ENCODE measurements around the gene TMED4. TPM values are rescaled to one million over a fixed set of nuclear protein-coding genes. Genes with fewer than 3 reads are reported as not detected.

TMED4 gene
- total RNA-seq, 1 experiment from 2014 or later: 67.3 TPM

- Histone ChIP-seq H3K36me3 (ENCODE audit: control insufficient read depth in 1 of 2, insufficient read depth in 2 of 2, low read length in 2 of 2) (no peaks in the 10 kb centered on the region; a peak in 1 of 4 replicates), H3K4me2 (ENCODE audit: low read length) (no peak overlapping the region), H3K9me2 (ENCODE audit: insufficient read depth) (no peaks in the 10 kb centered on the region), H3K27me3 (ENCODE audit: insufficient read depth, low read length) (no peaks in the 10 kb centered on the region), H3K79me2 (ENCODE audit: insufficient read depth, low read length) (peaks cover 94% of the 10 kb centered on the region), H3K27ac (ENCODE audit: low read depth, low read length) (no peak overlapping the region), H4K20me1 (ENCODE audit: insufficient read depth) (no peaks in the 10 kb centered on the region), H3K4me3 (replicated peaks in 1 of 2; ENCODE audit: low read depth in 1 of 2, low read length in 2 of 2) (no peak overlapping the region), H3K4me1 (ENCODE audit: control insufficient read depth in 1 of 2, insufficient read depth in 2 of 2, low read length in 2 of 2) (peaks cover 20 to 63% of the 10 kb centered on the region in 2 experiments), H3K9me3 (ENCODE audit: control insufficient read depth in 1 of 2, insufficient read depth in 1 of 2, low read depth in 1 of 2, low read length in 2 of 2) (no peaks in the 10 kb centered on the region), H3K9ac (ENCODE audit: low read length) (no peak overlapping the region), H2AFZ (ENCODE audit: low read depth, low read length, poor library complexity, severe bottlenecking) (no peak overlapping the region)
- intact Hi-C loops (cut with micrococcal nuclease): no loop called here
- ChIA-PET RAD21 (ENCODE audit: low non-redundant PET in 1 of 2, low total read pairs in 2 of 2, uncharacterized antibody in 2 of 2, unreplicated experiment in 2 of 2) (no interaction called here), POLR2A (interaction anchor here (1.9 kb wide), 1 partner anchor 10 kb away, joined by 7 read pairs; the partner anchor contains the start of gene OGDH), CTCF (no interaction called here)
- no TSS peak for BruUV-seq (replicated peaks)
- DNase-seq (ENCODE audit: low read depth, low spot score) (no peak), ATAC-seq (no peak)
- TF ChIP-seq CBX3 (IDR thresholded peaks at IDR 0.05; ENCODE audit: low read depth) (no peak), RAD21 (IDR thresholded peaks at IDR 0.05; ENCODE audit: low read depth) (no peak)
Observed at GRCh38 chr7:44616545-44616944, 34.5 kb upstream of the TMED4 start.

- no peaks in the 10 kb centered on the region; a peak in 1 of 4 replicates for H3K36me3 ChIP-seq (ENCODE audit: control insufficient read depth in 1 of 2, insufficient read depth in 2 of 2, low read length in 2 of 2)
- H2AFZ ChIP-seq (ENCODE audit: low read depth, low read length, poor library complexity, severe bottlenecking): no peak overlapping the region
- no peaks in the 10 kb centered on the region for H3K27me3 ChIP-seq (ENCODE audit: insufficient read depth, low read length)
- CTCF ChIA-PET: no interaction called here
- H4K20me1 ChIP-seq (ENCODE audit: insufficient read depth): no peaks in the 10 kb centered on the region
- no peak for ATAC-seq
- 0 out of 2 replicates have a peak overlapping the region, but pooled peaks have one; percentile 4 for H3K4me2 ChIP-seq (ENCODE audit: low read length)
- POLR2A ChIA-PET: no interaction called here
- no peak overlapping the region for H3K4me3 ChIP-seq (replicated peaks in 1 of 2; ENCODE audit: low read depth in 1 of 2, low read length in 2 of 2)
- RAD21 ChIA-PET (ENCODE audit: low non-redundant PET in 1 of 2, low total read pairs in 2 of 2, uncharacterized antibody in 2 of 2, unreplicated experiment in 2 of 2): no interaction called here
- H3K9me2 ChIP-seq (ENCODE audit: insufficient read depth): no peaks in the 10 kb centered on the region
- H3K9me3 ChIP-seq (ENCODE audit: control insufficient read depth in 1 of 2, insufficient read depth in 1 of 2, low read depth in 1 of 2, low read length in 2 of 2): no peaks in the 10 kb centered on the region
- intact Hi-C loops (cut with micrococcal nuclease): no loop called here
- no peak overlapping the region for H3K9ac ChIP-seq (ENCODE audit: low read length)
- BruUV-seq (replicated peaks): no TSS peak
- DNase-seq (ENCODE audit: low read depth, low spot score): no peak
- H3K79me2 ChIP-seq (ENCODE audit: insufficient read depth, low read length): peaks cover 93% of the 10 kb centered on the region
- H3K4me1 ChIP-seq (ENCODE audit: control insufficient read depth in 1 of 2, insufficient read depth in 2 of 2, low read length in 2 of 2): peaks cover 14 to 56% of the 10 kb centered on the region in 2 experiments
- H3K27ac ChIP-seq (ENCODE audit: low read depth, low read length): no peak overlapping the region
- TF ChIP-seq, protein P1, sequence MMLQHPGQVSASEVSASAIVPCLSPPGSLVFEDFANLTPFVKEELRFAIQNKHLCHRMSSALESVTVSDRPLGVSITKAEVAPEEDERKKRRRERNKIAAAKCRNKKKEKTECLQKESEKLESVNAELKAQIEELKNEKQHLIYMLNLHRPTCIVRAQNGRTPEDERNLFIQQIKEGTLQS (IDR thresholded peaks at IDR 0.05): no peak
- TF ChIP-seq MAX (IDR thresholded peaks at IDR 0.05): no peak
- TF ChIP-seq, protein P2, sequence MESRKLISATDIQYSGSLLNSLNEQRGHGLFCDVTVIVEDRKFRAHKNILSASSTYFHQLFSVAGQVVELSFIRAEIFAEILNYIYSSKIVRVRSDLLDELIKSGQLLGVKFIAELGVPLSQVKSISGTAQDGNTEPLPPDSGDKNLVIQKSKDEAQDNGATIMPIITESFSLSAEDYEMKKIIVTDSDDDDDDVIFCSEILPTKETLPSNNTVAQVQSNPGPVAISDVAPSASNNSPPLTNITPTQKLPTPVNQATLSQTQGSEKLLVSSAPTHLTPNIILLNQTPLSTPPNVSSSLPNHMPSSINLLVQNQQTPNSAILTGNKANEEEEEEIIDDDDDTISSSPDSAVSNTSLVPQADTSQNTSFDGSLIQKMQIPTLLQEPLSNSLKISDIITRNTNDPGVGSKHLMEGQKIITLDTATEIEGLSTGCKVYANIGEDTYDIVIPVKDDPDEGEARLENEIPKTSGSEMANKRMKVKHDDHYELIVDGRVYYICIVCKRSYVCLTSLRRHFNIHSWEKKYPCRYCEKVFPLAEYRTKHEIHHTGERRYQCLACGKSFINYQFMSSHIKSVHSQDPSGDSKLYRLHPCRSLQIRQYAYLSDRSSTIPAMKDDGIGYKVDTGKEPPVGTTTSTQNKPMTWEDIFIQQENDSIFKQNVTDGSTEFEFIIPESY (IDR thresholded peaks at IDR 0.05; ENCODE audit: extremely low read depth, insufficient replicate concordance, low read length): no peak
- no peak for TF ChIP-seq JUND (IDR thresholded peaks at IDR 0.05)
- no peak for TF ChIP-seq SP1 (IDR thresholded peaks at IDR 0.05; ENCODE audit: low read depth)
- TF ChIP-seq ZFX (IDR thresholded peaks at IDR 0.05): no peak
- TF ChIP-seq FOSL1 (IDR thresholded peaks at IDR 0.05; ENCODE audit: low read depth): no peak
- TF ChIP-seq YY1 (IDR thresholded peaks at IDR 0.05; ENCODE audit: extremely low read depth, insufficient replicate concordance, low read depth, low read length): no peak
- TF ChIP-seq CEBPB (IDR thresholded peaks at IDR 0.05; ENCODE audit: low read depth): no peak
- TF ChIP-seq CTCF (IDR thresholded peaks at IDR 0.05 in 2 of 3, conservative IDR thresholded peaks at IDR 0.05 in 1 of 3; ENCODE audit: borderline replicate concordance in 1 of 3, insufficient read depth in 1 of 3, low read depth in 2 of 3, low read length in 2 of 3): no peak
- no peak for TF ChIP-seq RAD21 (IDR thresholded peaks at IDR 0.05; ENCODE audit: low read depth)
- TF ChIP-seq EGR1 (IDR thresholded peaks at IDR 0.05; ENCODE audit: low read depth): no peak
- TF ChIP-seq ELF1 (IDR thresholded peaks at IDR 0.05; ENCODE audit: borderline replicate concordance, low read depth): no peak
Observed at GRCh38 chr7:44615793-44616192, 33.8 kb upstream of the TMED4 start.
